GM21360 (cell line): ENCODE data around the gene RHBDD3.

ENCODE experiments used
- ATAC-seq: cut with Tn5 transposase; IDR thresholded peaks from one replicate; pipeline ENCODE4 v1.9.1; 2021; ENCODE audit warnings: mild to moderate bottlenecking, moderate library complexity; ENCODE audit not compliant: unreplicated experiment

RHBDD3 gene

GRCh38 chr22:29267858-29268510, at the start of gene RHBDD3, which contains the start of gene EWSR1:
Gene RHBDD3 (minus strand): TSS chr22:29267981. CDS start chr22:29265626, 2,355 bp downstream.
Gene EWSR1 (plus strand): TSS chr22:29268268. CDS start chr22:29268337, 69 bp downstream.
- peak; percentile 70 for ATAC-seq

- ATAC-seq: no peak
These were observed 48.5 kb upstream of the RHBDD3 start for GRCh38 chr22:29316141-29316828.

- no peak for ATAC-seq
These were observed 47.7 kb upstream of the RHBDD3 start, which contains the start of gene RASL10A for GRCh38 chr22:29315286-29316140. Gene RASL10A (minus strand): TSS chr22:29315697. CDS start chr22:29315246, 451 bp downstream.

- no peak for ATAC-seq
These were observed 46.9 kb upstream of the RHBDD3 start for GRCh38 chr22:29314537-29315285.

- no peak for ATAC-seq
These were observed 46.0 kb upstream of the RHBDD3 start for GRCh38 chr22:29313576-29314466.

GRCh38 chr22:29313126-29313575, 45.4 kb upstream of the RHBDD3 start:
- ATAC-seq: no peak

GRCh38 chr22:29312218-29313125, 44.7 kb upstream of the RHBDD3 start:
- ATAC-seq: no peak

GRCh38 chr22:29311464-29312217, 43.9 kb upstream of the RHBDD3 start:
- no peak for ATAC-seq

- ATAC-seq: no peak
These were observed 43.1 kb upstream of the RHBDD3 start for GRCh38 chr22:29310863-29311339.

- no peak for ATAC-seq
These were observed 42.5 kb upstream of the RHBDD3 start for GRCh38 chr22:29310065-29310862.

GRCh38 chr22:29309332-29310064, 41.7 kb upstream of the RHBDD3 start:
- ATAC-seq: no peak

- ATAC-seq: no peak
These were observed 41.0 kb upstream of the RHBDD3 start for GRCh38 chr22:29308791-29309262.

GRCh38 chr22:29308148-29308790, 40.5 kb upstream of the RHBDD3 start:
- no peak for ATAC-seq

- ATAC-seq: no peak
These were observed 39.9 kb upstream of the RHBDD3 start for GRCh38 chr22:29307596-29308147.
